Stimulated activated CD4-positive, alpha-beta T cell treated with anti-CD3 and anti-CD28 coated beads, Interleukin-1b, Interleukin-23, amount 100 ng/mL, for 4 hours (primary cell): Measurements from ENCODE around the gene GNA12.

Source experiments
- DNase-seq, 2 donors: peaks; one replicate each; pipeline ENCODE4 v3.0.0-alpha.2; 2020; ENCODE audit warnings: low read depth in 2 of 2

GNA12 gene

DNA sequence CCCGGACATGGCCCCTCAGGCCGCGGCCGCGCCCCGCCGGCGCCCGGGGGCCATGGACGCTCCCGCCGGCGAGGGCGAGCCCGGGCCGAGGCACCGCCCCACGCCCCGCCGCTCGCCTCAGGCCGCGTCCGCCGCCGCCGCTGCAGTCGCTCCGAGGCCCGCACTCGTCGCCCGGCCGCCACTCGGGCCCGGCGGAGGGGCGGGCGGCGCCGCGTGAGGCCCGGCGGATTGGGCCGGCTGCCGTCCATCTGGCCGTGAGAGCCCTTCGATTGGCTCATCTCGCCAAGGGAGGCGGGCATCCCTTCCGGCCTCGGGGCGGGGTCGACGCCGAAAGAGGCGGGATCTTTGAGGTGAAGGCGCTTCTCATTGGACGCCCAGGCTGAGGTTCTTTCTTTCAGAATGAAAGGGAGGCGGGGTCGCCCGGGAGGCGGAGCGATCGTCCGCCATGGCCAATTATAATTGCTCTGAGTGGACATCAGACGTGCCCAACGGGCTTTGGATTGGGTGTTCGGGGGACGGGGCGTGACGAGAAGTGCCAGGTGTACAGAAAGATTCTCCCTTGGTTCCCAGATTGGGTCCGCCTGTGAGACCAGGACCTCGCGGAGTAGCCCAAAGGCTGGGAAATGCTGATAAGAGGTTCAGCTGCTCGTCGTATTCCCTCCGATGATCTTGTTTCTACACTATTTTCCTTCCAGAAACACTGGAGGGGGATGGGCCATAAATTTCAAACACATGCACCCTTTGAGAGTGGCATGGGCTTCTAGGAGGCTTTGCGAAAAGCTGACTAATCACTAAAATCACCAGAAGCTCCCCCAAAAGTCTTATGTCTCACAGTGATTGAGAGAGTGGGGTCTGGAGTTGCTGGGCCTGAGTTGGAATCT, at the start of gene GNA12:
TSS of gene GNA12 (minus strand) at position 156 of the 881 bp plus-strand sequence. CDS start at position 9, 147 bp downstream.
- peak; percentile 96 to 97 for DNase-seq

DNA sequence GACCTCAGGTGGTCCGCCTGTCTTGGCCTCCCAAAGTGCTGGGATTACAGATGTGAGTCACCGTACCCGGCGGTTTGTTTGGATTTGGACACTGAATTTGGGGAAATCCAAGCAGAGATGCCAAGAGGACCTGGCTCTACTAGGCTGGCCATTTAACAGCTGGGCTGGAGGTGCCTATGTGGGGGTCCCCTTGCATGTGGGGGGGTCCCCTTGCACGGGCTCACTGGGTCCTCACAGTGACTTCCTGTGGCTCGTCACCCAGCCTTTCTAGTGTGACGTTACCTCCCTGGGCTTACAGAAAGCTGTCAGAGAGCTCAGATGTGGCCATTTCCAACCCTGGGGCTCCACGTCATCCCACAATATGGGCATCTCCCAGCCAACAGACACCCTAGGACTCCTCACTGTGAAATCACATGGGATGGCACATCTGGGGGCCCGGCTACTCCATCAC, 49.3 kb upstream of the GNA12 start:
- DNase-seq: no peak

DNA sequence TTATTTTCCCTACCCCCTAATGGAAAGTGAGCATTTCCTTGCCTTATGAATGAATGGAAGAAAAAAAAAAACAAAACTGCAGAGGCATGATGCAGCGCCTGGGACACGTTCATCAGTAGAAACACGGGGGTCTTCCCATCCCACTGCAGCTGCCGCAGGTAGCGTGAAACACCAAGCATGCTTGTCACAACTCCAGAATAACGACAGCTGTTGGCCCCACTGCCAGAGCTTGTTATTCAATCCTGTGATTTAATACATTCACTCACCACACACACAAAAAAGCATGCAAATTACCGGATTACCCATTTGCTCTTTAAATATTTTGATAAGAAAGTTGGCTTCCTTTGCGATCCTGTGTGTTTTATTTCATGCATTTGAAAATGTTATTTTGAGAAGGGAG, 48.4 kb upstream of the GNA12 start:
- DNase-seq: no peak

- DNase-seq: no peak
Observed at GRCh38 chr7:2887816-2888215, 43.7 kb upstream of the GNA12 start.

- peak in 1 of 2 donors; percentile 36 for DNase-seq
Observed at GRCh38 chr7:2886900-2887299, 42.8 kb upstream of the GNA12 start.

DNA sequence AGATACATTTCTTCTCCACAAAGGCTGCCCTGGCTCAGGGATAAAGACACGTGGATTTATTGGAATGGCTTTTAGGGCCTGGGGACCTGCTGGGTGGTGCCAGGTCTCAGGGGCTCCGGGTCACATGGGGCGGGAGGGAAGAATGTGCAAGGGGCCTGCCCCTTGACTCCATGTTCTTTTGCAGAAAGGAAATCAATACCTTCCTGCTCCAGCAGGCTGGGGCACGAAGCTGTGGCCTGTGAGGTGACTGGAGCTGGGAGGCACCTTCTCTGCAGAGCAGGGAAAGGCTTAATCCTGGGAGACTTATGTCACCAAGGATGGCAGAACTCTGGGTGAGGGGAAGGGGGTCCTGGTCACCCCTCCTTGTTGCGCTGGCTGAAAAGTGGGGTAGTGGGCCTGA, 42.3 kb upstream of the GNA12 start:
- no peak for DNase-seq

GRCh38 chr7:2884161-2884560, 40.1 kb upstream of the GNA12 start:
- no peak for DNase-seq

DNA sequence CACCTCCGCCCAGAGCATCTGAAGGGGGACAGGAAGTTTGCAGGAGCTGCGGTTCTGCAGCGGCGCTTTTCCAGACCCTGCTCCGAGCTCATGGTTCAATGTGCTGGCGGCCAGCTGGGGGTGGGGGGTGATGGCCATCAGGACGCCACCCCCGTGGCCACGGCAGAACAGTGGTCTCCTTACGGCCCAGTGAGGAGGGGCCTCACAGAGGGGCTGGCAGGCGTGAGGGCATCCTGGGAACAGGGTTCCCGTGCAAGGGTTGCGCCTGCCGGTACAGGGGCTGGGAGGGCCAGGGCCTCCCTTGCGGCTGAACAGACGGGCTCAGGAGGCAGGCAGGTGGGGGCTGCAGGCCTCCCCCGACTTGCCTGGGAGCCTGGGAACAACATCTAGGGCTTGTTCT, 39.0 kb upstream of the GNA12 start:
- DNase-seq: no peak

DNA sequence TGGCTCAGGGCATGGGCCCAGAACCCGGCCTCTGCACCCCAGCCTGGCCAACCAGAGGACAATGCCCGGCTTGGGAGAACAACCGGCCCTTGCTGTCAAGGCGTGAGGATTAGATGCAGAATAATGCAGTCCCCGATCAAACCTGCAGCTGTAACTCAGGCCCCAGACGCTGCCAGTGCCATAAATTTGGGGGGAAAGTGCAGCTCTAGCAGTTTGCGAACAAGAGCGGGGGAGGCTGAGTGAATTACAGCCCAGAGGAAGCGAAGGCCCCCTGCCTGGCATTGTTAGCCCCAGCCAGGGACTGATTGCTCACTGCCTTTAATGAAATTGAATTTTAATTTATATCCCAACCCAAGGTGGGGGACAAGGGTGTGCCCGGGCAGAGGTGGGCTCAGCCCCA, 38.0 kb upstream of the GNA12 start:
- no peak for DNase-seq

DNA sequence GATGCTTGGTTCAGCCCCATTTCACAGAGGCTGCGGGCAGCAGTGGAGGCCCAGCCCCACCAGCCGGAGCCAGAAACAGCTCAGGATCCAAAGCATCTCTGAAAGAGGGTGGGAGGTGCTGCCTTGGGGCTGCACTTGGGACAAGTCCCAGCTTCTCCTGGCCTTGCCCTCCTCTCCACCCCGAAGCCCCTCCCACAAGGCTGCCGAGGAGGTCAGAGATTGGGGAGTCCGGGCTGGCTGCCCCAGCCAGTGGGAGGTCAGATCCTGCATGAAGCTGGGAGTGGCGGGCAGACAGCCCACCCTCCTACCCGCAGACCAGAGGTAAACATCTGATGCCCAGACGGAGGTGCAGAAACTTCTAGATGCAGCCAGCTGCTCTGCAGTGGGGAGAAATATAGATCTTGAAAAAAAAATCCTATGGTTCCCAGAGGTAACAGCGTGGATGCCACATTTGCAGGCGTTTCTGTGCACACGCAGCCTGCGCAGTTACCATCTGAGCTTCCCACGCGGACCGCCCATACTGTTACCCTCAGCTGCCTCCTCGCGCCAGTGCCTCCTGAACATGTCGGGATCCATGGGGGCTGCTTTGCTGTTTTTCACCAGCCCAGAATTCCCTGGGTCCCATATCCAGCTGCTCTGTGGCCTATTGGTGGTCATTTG, 36.9 kb upstream of the GNA12 start:
- no peak for DNase-seq

- no peak for DNase-seq
Observed at GRCh38 chr7:2880051-2880450, 35.9 kb upstream of the GNA12 start.

DNA sequence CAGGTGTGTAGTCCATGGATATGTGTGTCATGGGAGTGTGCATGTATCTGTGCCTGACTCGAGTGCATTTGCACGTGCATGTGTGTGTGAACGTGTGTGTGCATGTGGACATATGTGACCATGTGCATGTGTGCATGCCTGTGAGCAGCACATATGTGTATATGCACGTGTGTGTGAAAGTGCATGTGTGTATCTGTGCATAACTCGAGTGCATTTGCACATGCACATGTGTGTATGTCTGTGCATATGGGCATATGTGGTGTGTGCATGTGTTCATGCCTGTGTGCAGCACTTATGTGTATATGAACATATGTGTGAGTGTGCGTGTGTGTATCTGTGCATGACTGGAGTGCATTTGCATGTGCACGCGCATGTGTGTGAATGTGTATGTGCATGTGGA, 35.2 kb upstream of the GNA12 start:
- no peak for DNase-seq

DNA sequence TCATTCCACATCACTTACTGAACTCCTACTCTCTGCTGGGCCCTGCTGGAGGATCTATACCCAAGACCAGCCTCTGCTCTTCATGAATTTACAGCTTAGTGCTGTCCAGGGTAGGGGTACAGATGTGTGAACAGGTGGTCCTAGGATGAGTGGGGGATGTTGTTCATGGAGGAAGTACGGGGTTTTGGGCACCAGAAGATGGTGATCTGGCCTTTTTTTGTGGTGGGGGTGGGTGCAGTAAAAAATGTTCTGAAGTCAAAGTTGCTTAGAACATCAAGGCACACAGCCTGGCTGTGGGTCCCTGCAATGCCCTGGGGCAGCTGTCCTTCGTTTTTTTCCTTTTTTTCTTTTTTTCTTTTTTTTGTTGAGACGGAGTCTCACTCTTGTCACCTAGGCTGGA, 34.2 kb upstream of the GNA12 start:
- no peak for DNase-seq

GRCh38 chr7:2876031-2876731, 32.1 kb upstream of the GNA12 start:
- no peak for DNase-seq

- DNase-seq: no peak
Observed at GRCh38 chr7:2873686-2874551, 29.8 kb upstream of the GNA12 start.

DNA sequence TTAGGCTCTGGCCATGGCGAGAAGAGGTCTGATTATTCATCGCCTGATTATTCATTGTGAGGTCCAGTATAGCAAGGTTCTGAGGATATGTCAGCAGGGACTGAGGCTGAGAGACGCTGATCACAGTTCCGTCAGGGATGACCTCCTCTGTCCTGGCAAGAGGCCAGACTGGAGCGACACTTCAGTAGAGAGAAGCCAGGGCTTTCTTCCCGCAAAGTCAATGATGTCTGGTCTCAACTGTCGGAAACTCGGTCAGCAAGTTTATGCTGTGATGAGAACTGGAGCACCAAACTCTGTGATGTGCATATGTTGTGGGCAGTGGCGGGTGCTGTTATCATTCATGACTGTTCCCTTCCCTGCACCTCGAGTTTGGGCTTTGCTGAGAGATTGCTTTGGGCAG, 29.0 kb upstream of the GNA12 start:
- no peak for DNase-seq

DNA sequence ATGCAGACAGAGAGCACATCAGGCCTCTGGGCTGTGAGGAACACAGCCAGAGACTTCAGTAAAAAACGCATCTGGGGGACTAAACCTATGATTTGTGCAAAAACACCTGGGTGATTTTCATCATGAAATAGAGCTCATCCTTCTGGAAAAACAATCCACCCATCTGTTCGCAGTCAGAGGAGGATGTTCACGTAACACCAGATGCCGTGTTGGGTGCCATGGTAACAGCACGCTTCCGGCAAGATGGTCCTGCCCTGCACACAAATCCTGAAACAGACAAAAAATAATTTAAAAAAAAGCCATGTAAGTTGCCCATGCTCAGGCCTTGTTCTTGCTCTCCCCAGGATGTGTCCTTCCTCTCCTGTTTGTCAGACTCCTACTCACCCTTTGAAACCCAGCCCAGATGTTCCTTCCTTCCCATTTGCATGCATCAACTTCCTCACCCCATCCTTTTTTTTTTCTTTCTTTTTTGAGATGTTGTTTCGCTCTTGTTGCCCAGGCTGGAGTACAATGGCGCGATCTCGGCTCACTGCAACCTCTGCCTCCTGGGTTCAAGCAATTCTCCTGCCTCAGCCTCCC, 28.3 kb upstream of the GNA12 start:
- no peak for DNase-seq

DNA sequence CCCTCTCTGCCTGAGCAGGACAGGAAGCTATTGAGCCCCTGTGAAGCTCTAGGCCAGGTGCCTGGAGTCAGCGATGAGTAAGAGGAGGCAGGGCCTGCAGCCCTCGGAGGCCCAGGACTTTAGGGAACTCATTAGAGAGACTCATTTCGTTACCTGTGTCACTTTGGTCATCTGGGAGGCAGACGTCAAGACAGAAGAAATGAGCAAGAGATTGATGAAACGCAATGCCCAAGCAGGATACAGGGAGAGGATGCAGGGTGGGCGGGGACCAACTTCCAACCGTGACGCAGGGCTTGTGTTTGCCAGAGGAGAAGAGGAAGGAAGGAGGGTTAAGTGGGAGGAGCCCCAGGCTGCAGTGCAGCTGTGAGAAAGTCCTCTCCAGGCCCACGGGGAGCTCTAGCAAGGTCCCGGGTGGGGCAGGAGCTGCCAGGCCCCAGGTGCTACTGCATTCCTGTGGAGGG, 26.4 kb upstream of the GNA12 start:
- peak in 1 of 2 donors; percentile 17 for DNase-seq

- no peak for DNase-seq
Observed at GRCh38 chr7:2869981-2870380, 25.9 kb upstream of the GNA12 start.

DNA sequence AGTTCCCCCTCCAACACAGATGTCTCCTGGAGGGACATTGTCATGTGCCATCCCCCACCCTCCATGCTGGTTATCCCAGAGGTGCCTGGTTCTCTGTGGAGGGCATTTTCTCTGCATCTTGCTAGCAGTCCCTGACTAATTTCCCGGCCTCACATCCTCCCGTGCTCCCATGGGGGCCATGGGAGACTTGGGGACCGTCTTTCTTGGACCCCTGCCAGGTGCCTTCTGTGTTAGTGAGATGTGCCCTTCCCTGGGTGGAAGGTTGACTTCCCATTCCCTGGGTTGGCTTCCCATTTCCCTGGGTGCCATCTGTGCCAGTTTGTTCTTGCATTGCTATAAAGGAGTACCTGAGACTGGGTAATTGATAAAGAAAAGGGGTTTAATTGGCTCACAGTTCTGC, 22.5 kb upstream of the GNA12 start:
- DNase-seq: no peak
